CD4-positive, alpha-beta T cell treated with Interleukin-12 subunit alpha and Interleukin-12 subunit beta, for 1 hour (primary cell): ENCODE data around the gene MCIDAS.

Experiments
- DNase-seq: peaks from one replicate; pipeline ENCODE4 v3.0.0-alpha.2; 2020

MCIDAS gene

DNA sequence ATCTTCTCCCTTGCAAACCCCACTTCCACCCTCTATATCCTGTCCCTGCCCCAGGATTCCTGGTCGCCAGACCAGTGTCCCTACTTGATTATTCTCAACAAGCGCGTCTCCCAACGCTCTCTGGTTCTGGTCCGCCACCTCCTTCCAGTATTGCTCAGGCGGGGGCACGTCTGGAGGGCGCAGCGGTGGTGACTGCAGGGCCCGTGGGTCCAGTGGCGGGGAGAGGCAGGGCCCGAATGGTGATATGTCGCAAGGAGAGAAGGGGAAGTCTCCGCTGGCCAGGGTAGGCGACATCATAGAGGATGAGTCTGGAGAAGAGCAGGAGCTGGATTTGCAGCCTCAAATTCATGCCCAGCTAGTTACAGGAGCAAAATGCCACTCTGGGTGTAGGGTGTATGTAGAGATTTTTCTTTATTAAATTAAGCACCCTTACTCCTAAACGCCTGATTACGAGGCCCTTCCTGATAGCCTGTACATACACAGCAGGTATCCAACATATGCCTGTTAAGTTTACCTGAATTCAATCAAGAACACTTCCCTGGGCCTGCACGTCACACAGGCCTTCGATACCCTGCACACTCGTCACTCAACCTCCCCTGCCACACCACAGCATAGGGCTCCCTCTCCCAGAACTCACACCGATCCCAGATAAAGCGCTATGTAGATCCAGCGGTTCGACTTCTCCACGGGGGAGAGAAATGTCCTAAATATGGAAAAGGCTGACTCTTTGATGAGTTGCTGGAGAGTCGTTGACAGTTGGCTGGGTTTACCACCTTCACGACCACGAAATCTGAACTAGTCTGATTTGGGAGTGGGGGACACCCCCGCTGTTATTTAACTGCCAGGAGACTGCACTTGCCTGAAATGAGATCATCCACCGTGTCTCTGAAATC lies 4.8 kb downstream of the MCIDAS start:
- DNase-seq: no peak

DNA sequence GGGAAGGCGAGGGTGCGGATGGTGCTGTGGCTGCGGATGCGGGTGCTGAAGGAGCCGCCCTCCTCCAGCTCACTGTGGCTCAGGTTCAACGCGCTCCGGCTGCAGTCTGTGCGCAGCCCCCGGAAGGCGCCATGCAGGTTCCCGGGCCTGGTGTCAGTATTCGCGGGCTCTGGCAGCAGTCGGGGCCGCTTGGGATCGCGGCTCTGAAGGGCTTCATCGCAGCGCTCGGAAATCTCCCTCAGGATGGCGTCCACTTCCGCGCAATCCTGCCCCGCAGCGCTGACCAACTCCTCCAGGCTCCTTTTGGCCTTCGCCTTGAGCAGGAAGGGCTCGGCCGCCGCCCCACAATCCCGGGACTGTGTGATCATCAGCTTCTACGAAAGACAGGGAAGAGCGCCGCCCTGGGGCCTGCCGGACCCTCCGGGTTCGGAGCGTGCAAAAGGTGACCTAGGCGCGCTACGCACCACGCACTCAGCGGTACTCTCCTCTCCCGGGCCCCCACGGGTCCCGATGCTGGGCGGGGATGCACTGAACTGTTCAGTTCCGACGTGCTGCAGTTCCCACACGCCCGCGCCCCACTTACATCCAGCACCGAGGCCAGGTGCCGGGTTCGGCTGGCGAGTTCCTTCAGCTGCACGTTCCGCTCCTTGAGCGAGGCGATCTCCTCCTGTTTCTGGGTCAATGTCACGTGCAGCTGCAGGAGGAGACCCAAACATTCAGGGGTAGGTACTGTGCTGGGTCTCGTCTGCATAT lies 6.5 kb downstream of the MCIDAS start:
- DNase-seq: no peak

DNA sequence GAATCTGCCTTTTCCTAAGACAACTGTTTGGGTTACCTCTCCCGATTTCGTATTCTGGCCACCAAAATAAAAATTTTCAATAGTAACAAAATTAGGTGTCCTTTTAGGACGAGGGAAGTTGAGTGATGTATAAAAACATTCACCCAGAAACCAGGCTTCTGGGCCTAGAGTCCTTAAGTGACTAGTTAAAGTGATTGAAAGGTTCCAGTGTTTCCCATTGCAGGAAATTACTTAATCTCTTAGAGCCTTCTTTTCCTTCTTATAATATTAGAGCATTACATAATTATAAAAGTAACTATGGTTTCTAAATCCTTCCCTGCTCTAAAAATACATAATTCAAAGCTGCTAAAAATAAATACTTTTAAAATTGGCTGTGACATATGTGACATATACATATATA lies 7.3 kb downstream of the MCIDAS start:
- no peak for DNase-seq

DNA sequence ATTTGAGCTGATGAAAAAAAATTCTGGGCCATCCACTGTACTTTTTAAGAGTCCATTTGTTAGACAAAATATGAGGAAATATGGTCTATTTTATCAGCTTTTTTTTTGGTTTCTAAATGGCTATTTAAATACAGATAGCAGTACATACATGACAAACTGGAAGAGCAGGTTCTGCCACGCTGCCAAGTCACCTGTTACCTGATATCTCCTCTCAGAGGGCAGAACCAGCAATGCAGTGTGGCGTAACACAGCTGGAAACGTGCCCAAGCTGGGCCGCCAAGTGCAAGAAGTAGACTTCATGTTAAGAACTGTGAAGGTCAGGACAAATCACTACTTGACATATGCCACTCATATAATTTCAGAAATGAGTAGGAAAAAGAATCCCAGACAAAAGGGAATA lies 8.1 kb downstream of the MCIDAS start:
- no peak for DNase-seq

DNA sequence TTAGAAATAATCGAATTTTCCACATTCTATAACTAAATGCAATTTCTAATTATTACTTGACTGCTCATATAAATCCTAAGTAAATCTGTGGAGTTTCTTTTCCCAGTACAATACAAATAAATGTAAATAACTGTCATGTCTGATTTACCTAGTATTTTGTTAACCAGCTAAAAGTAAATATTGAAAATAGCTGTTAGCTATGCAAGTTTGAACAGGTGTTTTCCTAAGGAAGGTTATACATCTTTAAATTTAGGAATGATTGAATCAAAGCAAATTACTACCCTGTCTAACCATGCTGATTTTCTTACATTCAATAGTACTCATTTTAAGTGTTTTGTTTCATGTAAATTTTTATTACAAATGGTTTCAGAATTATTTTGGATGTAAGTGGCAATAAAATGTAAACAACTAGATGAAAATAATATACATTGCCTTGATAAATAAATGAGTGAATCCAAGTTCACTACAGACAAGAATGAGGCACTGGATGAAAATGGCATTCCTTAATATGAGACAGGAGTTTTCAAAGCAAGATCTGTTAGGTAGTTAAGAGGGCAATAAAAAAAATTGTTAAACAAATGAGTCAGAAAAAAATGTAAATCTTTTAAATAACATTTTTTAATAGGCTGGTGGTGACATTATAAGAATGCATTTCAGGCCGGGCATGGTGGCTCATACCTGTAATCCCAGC lies 15.8 kb downstream of the MCIDAS start:
- DNase-seq: no peak

DNA sequence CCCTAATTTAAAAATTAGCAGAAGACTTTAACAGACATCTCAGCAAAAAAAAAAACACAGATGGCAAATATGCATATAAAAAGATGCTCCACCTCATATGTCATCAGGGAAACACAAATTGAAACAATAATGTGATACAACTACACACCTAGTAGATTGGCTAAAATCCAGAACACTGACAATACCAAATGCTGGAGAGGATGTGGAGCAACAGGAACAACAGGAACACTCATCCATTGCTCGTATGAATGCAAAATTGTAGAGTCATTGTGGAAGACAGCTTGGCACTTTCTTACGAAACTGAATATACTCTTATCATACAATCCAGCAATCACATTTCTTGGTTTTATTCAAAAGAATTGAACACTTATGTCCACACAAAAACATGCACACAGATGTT lies 22.1 kb downstream of the MCIDAS start:
- no peak for DNase-seq

DNA sequence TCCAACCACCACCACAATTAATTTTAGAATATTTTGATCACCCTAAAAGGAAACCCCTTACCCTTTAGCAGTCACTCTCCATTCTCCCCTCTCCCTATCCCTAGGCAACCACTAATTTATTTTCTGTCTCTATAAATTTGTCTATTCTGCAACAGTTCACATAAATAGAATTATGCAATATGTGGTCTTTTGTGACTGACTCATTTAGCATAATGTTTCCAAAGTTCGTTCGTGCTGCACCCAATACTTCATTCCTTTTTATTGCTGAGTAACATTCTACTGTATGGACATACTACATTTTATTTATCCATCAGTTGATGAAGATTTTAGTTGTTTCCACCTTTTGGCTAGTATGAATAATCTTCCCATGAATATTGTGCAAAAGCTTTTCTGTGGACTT lies 36.0 kb downstream of the MCIDAS start:
- DNase-seq: no peak

DNA sequence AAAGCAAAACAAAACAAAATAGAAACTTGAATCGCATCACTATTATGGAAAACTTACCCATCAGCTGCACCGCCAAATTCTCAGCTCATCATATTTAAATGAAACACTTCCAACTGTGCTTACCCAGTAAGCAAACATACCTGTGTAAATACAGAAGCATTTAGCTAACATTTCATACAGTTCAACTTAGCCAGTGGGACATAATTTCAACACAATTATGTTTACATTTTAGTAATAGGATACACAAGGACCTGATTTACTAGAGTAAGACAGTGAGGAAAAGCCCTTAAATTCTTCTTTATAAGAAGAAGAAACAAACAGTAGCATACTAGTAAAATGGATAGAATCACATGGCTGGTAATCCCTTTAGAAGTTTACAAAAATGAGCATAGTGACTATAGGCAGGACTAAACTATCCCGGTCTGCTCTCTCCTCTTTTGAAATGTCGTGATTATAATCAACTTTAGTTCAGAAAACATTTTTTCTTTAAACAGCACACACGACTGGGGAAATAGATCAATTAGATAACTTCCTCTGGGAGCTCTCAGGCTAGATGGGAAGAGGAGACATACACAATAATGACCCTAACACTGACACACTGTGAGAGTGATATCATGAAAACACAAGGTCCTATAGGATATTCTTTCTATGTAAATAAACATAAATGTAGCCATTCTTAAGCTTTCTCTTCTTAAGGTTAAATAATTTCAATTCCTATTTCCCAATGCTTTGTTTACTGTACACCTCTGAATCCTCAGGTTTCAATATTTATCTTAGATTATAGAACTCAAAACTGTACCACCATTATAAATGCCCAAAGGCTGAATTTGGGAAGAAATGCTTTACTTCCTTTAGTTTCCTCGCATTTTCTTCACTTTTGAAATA lies 38.2 kb downstream of the MCIDAS start:
- DNase-seq: no peak

DNA sequence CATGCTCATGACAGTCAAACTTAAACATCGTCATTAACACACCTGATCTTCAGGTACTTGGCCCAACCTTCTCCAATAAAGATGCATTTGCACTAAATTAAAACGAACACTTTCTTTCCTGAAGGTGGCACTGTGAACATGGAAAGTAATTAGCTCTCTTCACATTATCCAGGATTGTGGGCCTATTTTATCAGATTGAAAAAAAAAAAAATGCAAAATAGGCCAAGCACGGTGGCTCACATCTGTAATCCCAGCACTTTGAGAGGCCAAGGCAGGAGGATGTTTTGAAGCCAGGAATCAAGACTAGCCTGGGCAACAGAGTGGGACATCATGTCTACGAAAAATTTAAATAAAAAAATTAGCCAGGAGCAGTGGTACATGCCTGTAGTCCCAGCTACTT lies 39.7 kb downstream of the MCIDAS start:
- no peak for DNase-seq

DNA sequence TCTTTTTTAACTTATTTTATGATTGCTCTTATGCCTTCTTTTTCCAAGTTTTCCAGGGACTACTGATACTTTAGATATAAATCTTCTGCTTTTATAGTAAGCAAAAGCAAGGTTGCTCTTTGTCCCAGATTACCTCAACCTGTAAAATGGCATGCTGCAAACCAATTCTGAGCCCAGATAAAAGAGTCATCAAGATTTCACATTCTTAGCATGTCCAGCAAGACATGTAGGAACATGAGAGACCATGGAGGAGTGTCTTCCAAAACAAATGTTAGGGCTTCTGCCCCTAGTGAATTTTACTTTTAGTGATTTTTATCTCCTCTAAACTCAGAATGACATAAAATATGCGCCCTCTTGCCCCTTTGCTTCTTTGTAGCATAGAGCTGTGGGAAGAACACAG lies 47.1 kb downstream of the MCIDAS start:
- no peak for DNase-seq

DNA sequence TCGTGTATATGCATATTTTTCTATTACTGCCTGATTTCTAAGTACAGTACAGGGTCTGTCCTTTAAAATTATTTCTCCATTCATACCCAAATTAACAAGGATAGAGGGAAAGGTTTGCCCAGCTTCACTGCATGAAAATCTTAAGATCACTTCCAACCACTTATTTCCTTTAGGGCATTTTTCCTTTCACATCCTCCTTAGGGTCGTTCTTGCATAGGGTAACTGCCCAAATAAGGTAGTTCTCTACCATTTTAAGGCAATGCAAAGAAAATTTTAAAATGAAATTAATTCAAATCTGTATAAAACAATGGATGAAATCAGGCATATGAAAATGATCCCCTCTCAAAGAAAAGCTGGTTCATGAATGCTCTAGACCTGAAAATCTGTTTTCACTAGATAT lies 50.0 kb downstream of the MCIDAS start:
- DNase-seq: no peak

DNA sequence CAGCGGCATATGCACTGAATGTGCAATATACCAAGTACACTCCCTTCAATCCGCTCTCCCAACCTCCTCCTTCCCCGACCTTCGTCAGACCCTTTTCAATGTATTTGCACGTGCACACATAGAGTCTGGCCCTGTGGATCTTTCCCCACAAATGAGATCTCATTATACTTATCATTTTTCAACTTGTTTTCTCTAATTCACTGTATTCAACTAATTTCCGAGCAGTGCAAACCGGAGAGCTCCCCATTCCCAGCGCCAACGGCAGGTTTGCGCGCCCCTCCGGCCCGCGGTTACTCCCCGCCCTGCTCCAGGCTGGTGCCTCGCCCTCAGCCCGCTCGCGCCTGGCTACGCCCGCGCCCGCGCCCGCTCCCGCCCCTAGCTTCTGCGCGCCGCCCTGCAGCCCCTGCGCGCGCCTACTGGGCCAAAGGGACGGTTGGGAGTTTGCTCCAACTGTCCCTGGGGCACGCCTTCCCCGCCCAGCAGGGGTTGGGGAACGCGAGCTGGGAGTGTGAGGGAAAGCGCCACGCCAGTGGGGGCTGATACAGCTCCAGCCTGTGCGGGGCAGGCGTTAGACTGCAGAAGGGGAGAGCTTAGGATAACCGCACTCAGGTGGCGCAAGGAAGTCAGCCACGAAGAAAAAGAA lies 50.8 kb downstream of the MCIDAS start:
- DNase-seq: no peak

DNA sequence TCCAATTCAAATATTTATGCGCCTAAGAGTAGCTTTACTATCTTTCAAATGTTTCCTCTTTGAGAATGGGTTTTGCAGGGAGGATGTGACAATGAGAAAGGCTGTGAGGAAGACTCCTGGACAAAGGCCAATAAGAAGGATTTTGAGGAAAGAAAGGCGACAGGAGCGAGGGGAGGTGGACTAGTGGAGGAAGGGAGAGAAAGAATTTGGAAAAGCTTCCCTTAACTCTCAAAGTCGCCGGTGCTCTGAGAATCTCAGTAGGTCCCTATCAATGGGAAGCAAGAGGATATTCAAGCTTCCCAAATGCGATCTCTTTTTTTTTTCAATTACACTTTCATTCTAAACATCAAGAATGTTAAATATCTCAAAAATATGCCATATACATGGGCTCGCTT lies 51.3 kb downstream of the MCIDAS start:
- no peak for DNase-seq

DNA sequence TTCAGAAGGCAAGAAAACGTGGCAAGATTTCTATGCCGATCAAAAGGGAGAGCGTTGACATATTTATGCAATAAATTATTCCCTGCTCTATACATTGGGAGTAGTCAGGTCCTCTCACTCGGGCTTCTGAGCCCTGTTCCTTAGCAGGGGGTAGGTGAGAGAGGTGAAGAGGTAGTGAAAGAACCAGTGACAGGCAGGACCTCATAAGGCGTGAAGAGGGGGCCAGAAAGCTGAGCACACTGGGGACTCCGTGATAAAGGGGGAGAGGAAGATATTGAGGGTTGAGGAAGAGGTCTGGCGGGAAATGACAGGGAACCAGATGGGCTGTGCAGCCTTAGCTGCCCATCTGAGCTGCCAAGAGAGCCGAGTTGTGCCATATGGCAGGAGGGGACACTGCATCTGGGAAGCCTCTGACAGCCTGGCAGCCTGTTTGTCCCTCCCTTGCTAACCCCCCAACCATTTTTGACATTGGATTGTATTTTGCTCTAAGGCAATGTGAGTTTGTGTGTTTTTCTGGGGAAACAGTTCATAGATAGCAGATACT lies 53.4 kb downstream of the MCIDAS start:
- DNase-seq: no peak

DNA sequence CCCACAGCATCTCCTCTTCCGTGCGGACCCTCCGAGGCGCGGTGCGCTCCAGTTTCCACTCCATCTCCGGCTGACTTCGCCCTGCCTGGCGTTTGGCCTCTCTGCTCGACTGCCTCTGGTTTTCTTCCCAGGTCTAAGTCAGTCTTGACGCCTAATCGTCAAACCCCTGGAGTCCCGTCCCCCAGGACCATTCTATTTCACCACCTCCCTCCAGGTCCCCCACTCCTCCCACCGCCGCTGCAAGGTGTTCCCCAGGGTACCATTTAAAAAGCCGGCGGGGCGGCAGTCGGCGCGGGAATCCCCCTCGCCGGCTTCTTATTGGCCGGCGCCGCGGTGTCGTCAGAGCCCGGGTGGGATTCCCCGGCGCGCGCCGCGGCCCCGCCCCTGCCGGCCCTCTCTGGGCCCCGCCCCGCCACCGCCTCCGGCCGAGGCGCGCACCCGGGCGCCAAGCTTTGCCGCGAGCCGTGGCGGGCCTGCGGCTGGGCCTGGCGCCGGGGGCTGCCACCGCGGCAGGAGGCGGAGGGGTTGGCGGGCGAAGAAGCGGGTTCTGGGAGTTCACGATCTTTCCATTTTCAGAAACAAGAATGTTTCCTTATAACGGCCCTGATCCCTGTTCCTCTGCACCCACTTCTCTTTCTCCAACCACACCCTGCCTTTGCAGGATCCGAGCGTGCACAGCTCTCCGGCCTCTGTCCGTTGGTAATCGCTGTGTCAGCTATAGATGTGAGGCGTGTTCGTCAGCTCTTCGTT lies 54.0 kb downstream of the MCIDAS start, which contains the start of gene CDC20B:
Gene CDC20B, minus strand, starts transcription at position 241 of the 750 bp plus-strand sequence. Its CDS starts 177 bp downstream, at position 64.
- peak; percentile 84 for DNase-seq

DNA sequence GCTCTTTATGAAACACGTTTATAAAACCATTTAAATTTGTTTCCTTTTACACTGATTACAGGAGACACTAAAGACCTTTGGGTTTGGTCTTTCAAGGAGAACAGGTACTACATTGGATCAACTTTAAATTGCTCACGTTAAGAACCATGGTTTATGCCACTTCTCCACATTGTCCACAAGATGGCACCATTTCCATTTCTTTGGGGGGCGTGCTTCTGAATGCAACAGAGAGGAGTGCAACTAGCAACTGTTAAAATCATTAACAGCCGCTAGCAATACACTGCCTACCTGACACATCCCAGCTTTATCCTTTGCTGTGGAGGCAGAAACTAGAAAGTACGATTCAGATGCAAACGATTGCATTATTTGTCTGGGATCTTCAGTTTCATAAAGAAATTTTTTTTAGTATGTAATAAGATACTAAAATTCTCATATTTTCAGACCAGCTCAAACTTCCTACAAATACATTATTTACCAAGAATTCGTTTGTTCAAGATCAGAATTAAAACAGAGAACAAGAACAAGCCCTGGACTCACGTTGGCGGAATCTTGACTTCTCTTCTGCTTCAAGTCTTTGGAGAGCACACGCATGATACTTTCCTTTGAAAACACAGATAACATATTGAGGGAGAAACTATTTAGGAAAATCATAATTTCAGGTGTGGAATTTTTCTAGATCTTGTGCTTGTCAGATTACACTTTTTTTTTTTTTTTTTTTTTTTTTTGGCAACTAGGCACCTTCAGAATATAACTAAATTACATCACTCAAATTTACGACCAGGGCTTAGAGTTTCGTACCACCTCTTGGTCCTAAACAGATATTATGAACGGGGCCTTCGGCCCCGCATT lies 54.8 kb downstream of the MCIDAS start:
- peak; percentile 84 for DNase-seq

DNA sequence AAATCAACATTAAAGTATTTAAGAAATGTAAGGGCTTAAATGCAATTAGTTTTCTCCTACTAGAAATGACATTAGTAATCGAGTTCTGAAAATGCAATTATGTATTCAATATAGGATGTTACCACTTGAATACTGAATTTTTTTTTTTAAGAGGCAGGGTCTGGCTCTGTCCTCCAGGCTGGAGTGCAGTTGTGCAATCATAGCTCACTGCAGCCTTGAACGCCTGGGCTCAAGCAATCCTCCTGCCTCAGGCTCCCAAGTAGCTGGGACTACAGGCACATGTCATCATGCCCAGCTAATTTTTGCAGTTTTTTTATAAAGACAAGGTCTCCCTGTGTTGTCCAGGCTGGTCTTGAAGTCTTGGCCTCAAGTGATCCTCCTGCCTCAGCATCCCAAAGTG lies 55.6 kb downstream of the MCIDAS start:
- no peak for DNase-seq
